CD14-positive monocyte (primary cell): ENCODE measurements around the gene PAAF1. TPM values are rescaled to one million over a fixed set of nuclear protein-coding genes. Genes with fewer than 3 reads are reported as not detected.

Experiments used
- DNase-seq, 3 donors: peaks; one replicate each; pipeline ENCODE4 v3.0.0-alpha.2; 2011 to 2022
- H2AFZ ChIP-seq: 2 replicates; pipeline ENCODE4 v1.6.0; 2012; ENCODE audit warnings: mild to moderate bottlenecking, low read depth, low read length, inconsistent platforms; ENCODE audit not compliant: insufficient read depth, poor library complexity, severe bottlenecking
- H3K27ac ChIP-seq, 2 donors: 1 replicate in 1 of 2; 2 replicates in 1 of 2; pipeline ENCODE4 v1.5.1; 2012 to 2013; ENCODE audit warnings: low read length in 2 of 2, control low read depth in 1 of 2, inconsistent platforms in 1 of 2, low read depth in 1 of 2, mild to moderate bottlenecking in 1 of 2
- H3K27me3 ChIP-seq, 2 donors: one replicate each; pipeline versions ENCODE4 v1.6.0 to v1.6.1; 2011 to 2013; ENCODE audit warnings: low read length in 2 of 2; ENCODE audit not compliant: control insufficient read depth in 2 of 2, insufficient read depth in 2 of 2
- H3K36me3 ChIP-seq, 2 donors: replicated peaks in 1 of 2; 1 replicate in 1 of 2; 2 replicates in 1 of 2; pipeline versions ENCODE4 v1.5.1 to v1.6.1; 2012 to 2013; ENCODE audit warnings: low read length in 2 of 2, control low read depth in 1 of 2, inconsistent platforms in 1 of 2, mild to moderate bottlenecking in 1 of 2; ENCODE audit not compliant: insufficient read depth in 2 of 2, control insufficient read depth in 1 of 2
- H3K4me1 ChIP-seq, 2 donors: 1 replicate in 1 of 2; 2 replicates in 1 of 2; pipeline versions ENCODE4 v1.5.1 to v1.6.1; 2012 to 2013; ENCODE audit warnings: low read length in 2 of 2, control low read depth in 1 of 2, inconsistent platforms in 1 of 2, mild to moderate bottlenecking in 1 of 2, moderate library complexity in 1 of 2; ENCODE audit not compliant: insufficient read depth in 2 of 2, control insufficient read depth in 1 of 2
- H3K4me2 ChIP-seq: replicated peaks from 2 replicates; pipeline ENCODE3; 2012; ENCODE audit warnings: low read length, moderate library complexity, mild to moderate bottlenecking; ENCODE audit not compliant: poor library complexity, severe bottlenecking; ENCODE audit errors: extremely low read depth
- H3K4me3 ChIP-seq, 3 experiments: fragments of 200-600 bp in 1 of 3; sonication (generic) in 1 of 3; replicated peaks in 1 of 3; 1 replicate in 2 of 3; 2 replicates in 1 of 3; pipeline ENCODE4 v1.5.1; 2011 to 2013; ENCODE audit warnings: low read length in 3 of 3, mild to moderate bottlenecking in 3 of 3, control low read depth in 2 of 3, low read depth in 2 of 3, inconsistent platforms in 1 of 3, moderate library complexity in 1 of 3
- H3K79me2 ChIP-seq: 2 replicates; pipeline ENCODE4 v1.6.0; 2012; ENCODE audit warnings: mild to moderate bottlenecking, control low read depth, inconsistent platforms, low read length, moderate library complexity; ENCODE audit not compliant: insufficient read depth
- H3K9ac ChIP-seq: 2 replicates; pipeline ENCODE4 v1.6.0; 2017; ENCODE audit warnings: low read length, mild to moderate bottlenecking; ENCODE audit not compliant: insufficient read depth, poor library complexity, severe bottlenecking
- H3K9me3 ChIP-seq, 2 donors: replicated peaks in 1 of 2; 1 replicate in 1 of 2; 2 replicates in 1 of 2; pipeline versions ENCODE4 v1.5.1 to v1.6.1; 2012 to 2013; ENCODE audit warnings: low read length in 2 of 2, control low read depth in 1 of 2; ENCODE audit not compliant: control insufficient read depth in 1 of 2, insufficient read depth in 1 of 2
- H4K20me1 ChIP-seq: 2 replicates; pipeline ENCODE4 v1.6.0; 2012; ENCODE audit warnings: mild to moderate bottlenecking, low read length, control low read depth, moderate library complexity; ENCODE audit not compliant: insufficient read depth
- H3K27ac Mint-ChIP-seq, 7 donors: one replicate each; pipeline ENCODE4 v1.8.0; 2020; ENCODE audit warnings: mild to moderate bottlenecking in 7 of 7, mixed read lengths in 7 of 7, moderate library complexity in 6 of 7, inconsistent platforms in 2 of 7
- H3K27me3 Mint-ChIP-seq, 3 donors: one replicate each; pipeline ENCODE4 v1.8.0; 2021 to 2022; ENCODE audit warnings: low read depth in 3 of 3, mild to moderate bottlenecking in 3 of 3, mixed read lengths in 3 of 3, moderate library complexity in 3 of 3, inconsistent platforms in 1 of 3
- H3K36me3 Mint-ChIP-seq, 2 donors: one replicate each; pipeline ENCODE4 v1.8.0; 2020; ENCODE audit warnings: mixed read lengths in 2 of 2, inconsistent platforms in 1 of 2, mild to moderate bottlenecking in 1 of 2
- H3K4me1 Mint-ChIP-seq: one replicate; pipeline ENCODE4 v1.8.0; 2020; ENCODE audit warnings: mild to moderate bottlenecking, mixed read lengths
- H3K4me3 Mint-ChIP-seq, 2 donors: one replicate each; pipeline ENCODE4 v1.8.0; 2020; ENCODE audit warnings: mild to moderate bottlenecking in 2 of 2, mixed read lengths in 2 of 2, moderate library complexity in 1 of 2
- H3K9me3 Mint-ChIP-seq, 7 donors: one replicate each; pipeline ENCODE4 v1.8.0; 2020 to 2022; ENCODE audit warnings: mixed read lengths in 7 of 7, mild to moderate bottlenecking in 6 of 7, moderate library complexity in 6 of 7, inconsistent platforms in 2 of 7
- CTCF ChIP-seq: fragments of 200-600 bp; IDR thresholded peaks from one replicate; pipeline ENCODE4 v1.8.0; 2022; ENCODE audit warnings: antibody characterized with exemption, mild to moderate bottlenecking
- WGBS: methylation state at CpG from one replicate; pipeline ENCODE4 v1.1.5; 2013; ENCODE audit warnings: missing lambda C conversion rate; ENCODE audit not compliant: insufficient coverage; 5-methylcytosine and 5-hydroxymethylcytosine counted together
- intact Hi-C, 2 donors: fragments of 100-400 bp; cut with micrococcal nuclease; formaldehyde crosslinking; loops; one replicate each; pipeline versions ENCODE4 v1.15.0 to v1.15.1; 2023
- polyA plus RNA-seq, 3 donors: library from polyadenylated mRNA; depleted of rRNA in 1 of 3; unstranded in 2 of 3; stranded (reverse) in 1 of 3; fragments of 300-500 nt in 2 of 3; fragments of >200 nt in 1 of 3; fragmentation: Illumina TruSeq in 2 of 3; gene quantifications; 1 replicate in 2 of 3; 2 replicates in 1 of 3; pipeline ENCODE4 v1.2.3, GENCODE V29; 2012 to 2021

Gene PAAF1
- polyA plus RNA-seq, 3 donors: 12.0 to 13.7 (median 12.9) TPM

- Mint-ChIP-seq H3K4me3 (peak overlapping the region in 1 of 2 donors; percentile 24), H3K9me3 (no peaks in the 10 kb centered on the region), H3K4me1 (peaks cover 40% of the 10 kb centered on the region), H3K36me3 (peaks cover 27 to 34% of the 10 kb centered on the region in 2 donors), H3K27ac (peak overlapping the region; percentile 4 to 79 (median 60)), H3K27me3 (peaks cover 2 to 6% (median 5%) of the 10 kb centered on the region in 3 donors)
- no peaks in the 10 kb centered on the region for H3K27me3 ChIP-seq
- no peaks in the 10 kb centered on the region for H3K9me3 ChIP-seq
- no peak overlapping the region for H2AFZ ChIP-seq
- 82% methylated on average over 4 of the region's 6 CpGs for WGBS
- peak overlapping the region; percentile 20 to 49 for H3K27ac ChIP-seq
- H3K9ac ChIP-seq: no peak overlapping the region
- no peak for TF ChIP-seq CTCF
- intact Hi-C loops: no loop called here
- H4K20me1 ChIP-seq: peaks cover 50% of the 10 kb centered on the region
- peaks cover 31 to 34% of the 10 kb centered on the region in 2 donors for H3K4me1 ChIP-seq
- peaks cover 23 to 32% of the 10 kb centered on the region in 2 donors for H3K36me3 ChIP-seq
- no peak overlapping the region for H3K4me2 ChIP-seq
- no peak for DNase-seq
- H3K4me3 ChIP-seq: no peak overlapping the region
- no peaks in the 10 kb centered on the region for H3K79me2 ChIP-seq
Observed at GRCh38 chr11:73971175-73971719, 94.4 kb downstream of the PAAF1 start.

- Histone ChIP-seq H3K79me2 (peaks cover 7% of the 10 kb centered on the region), H4K20me1 (peaks cover 60% of the 10 kb centered on the region), H3K4me1 (peaks cover 36 to 43% of the 10 kb centered on the region in 2 donors), H3K9ac (no peak overlapping the region), H3K4me2 (no peak overlapping the region), H3K27ac (peak overlapping the region in 1 of 2 donors; percentile 33), H3K4me3 (no peak overlapping the region), H3K9me3 (no peaks in the 10 kb centered on the region), H3K27me3 (no peaks in the 10 kb centered on the region), H2AFZ (no peak overlapping the region), H3K36me3 (peaks cover 32 to 41% of the 10 kb centered on the region in 2 donors)
- H3K4me3 Mint-ChIP-seq: no peak overlapping the region
- intact Hi-C loops: no loop called here
- H3K27me3 Mint-ChIP-seq: peaks cover 2 to 8% (median 5%) of the 10 kb centered on the region in 3 donors
- TF ChIP-seq CTCF: no peak
- no peak for DNase-seq
- H3K9me3 Mint-ChIP-seq: no peaks in the 10 kb centered on the region
- H3K27ac Mint-ChIP-seq: peak overlapping the region in 1 of 7 donors; percentile 33
- peaks cover 45% of the 10 kb centered on the region for H3K4me1 Mint-ChIP-seq
- H3K36me3 Mint-ChIP-seq: peaks cover 36 to 44% of the 10 kb centered on the region in 2 donors
- WGBS: no CpG with 5 or more reads among the region's 1 CpG
Observed at GRCh38 chr11:73972187-73972586, 95.4 kb downstream of the PAAF1 start.
